ENCODE results near the gene SOWAHA. TPM values are rescaled to one million over a fixed set of nuclear protein-coding genes. Genes with fewer than 3 reads are reported as not detected.

The SOWAHA gene
- total RNA-seq, 1 experiment from 2014 or later, result 3.7 TPM

DNA sequence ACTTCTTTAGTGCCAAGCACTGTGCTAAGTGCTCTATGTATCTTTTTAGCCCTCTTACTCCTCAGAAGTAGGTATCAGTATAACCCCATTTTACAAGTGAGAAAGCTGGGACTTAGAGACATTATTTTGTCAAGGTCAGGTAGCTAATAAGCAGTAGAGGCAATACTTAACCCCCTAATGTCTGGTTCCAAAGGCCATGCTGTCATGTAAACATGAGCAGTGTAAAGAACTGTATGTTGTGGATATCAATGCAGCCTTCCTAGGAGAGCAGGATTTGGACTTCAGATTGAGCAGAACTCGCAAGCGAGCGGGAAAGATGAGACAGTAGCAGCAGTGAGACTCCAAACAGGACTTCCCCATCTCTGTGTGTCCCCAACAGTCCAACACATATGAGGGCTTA lies 21.0 kb downstream of the SOWAHA start:
- no TSS peak for BruUV-seq (replicated peaks)
- Histone ChIP-seq H3K9me3 (no peaks in the 10 kb centered on the region), H3K27me3 (replicated peaks; ENCODE audit: control insufficient read depth, insufficient read depth, low read length) (no peaks in the 10 kb centered on the region), H3K36me3 (ENCODE audit: control insufficient read depth, insufficient read depth, low read length) (no peaks in the 10 kb centered on the region), H3K4me1 (peaks cover 29% of the 10 kb centered on the region), H3K4me3 (ENCODE audit: low read depth, low read length) (no peak overlapping the region)
- peaks cover 13% of the 10 kb centered on the region for H3K36me3 Mint-ChIP-seq (ENCODE audit: insufficient read depth, unreplicated experiment)
- DNase-seq, result no peak
- CTCF ChIA-PET, result no interaction called here
- no peaks in the 10 kb centered on the region for H3K27me3 Mint-ChIP-seq (ENCODE audit: insufficient read depth, unreplicated experiment)
- intact Hi-C loops (cut with micrococcal nuclease; ENCODE audit: unreplicated experiment), result no loop called here
- H3K9me3 Mint-ChIP-seq (ENCODE audit: unreplicated experiment), result no peaks in the 10 kb centered on the region
- peaks cover 17% of the 10 kb centered on the region for H3K4me1 Mint-ChIP-seq (ENCODE audit: low read depth, unreplicated experiment)
- POLR2A ChIA-PET, result no interaction called here
- no peak overlapping the region for H3K27ac Mint-ChIP-seq (ENCODE audit: unreplicated experiment)
- H3K4me3 Mint-ChIP-seq (ENCODE audit: unreplicated experiment), result no peak overlapping the region
- TF ChIP-seq, protein P1, sequence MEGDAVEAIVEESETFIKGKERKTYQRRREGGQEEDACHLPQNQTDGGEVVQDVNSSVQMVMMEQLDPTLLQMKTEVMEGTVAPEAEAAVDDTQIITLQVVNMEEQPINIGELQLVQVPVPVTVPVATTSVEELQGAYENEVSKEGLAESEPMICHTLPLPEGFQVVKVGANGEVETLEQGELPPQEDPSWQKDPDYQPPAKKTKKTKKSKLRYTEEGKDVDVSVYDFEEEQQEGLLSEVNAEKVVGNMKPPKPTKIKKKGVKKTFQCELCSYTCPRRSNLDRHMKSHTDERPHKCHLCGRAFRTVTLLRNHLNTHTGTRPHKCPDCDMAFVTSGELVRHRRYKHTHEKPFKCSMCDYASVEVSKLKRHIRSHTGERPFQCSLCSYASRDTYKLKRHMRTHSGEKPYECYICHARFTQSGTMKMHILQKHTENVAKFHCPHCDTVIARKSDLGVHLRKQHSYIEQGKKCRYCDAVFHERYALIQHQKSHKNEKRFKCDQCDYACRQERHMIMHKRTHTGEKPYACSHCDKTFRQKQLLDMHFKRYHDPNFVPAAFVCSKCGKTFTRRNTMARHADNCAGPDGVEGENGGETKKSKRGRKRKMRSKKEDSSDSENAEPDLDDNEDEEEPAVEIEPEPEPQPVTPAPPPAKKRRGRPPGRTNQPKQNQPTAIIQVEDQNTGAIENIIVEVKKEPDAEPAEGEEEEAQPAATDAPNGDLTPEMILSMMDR (IDR thresholded peaks at IDR 0.05; ENCODE audit: insufficient read depth in 1 of 2, low read depth in 1 of 2, low read length in 1 of 2, severe bottlenecking in 1 of 2, unreplicated experiment in 1 of 2), result no peak

DNA sequence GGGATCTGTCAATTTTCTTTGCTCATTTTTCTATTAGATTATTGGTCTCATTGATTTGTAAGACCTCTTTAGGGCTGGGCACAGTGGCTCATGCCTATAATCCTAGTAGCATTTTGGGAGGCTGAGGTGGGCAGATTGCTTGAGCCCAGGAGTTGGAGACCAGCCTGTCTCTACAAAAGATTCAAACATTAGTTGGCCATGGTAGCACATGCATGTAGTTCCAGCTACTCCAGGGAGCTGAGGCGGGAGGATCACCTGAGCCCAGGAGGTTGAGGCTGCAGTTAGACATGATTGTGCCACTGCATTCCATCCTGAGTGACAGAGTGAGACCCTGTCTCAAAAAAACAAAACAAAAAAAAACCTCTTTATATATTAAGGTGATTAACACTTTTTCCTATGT lies 23.8 kb downstream of the SOWAHA start:
- Mint-ChIP-seq H3K27ac (ENCODE audit: unreplicated experiment) (no peak overlapping the region), H3K36me3 (ENCODE audit: insufficient read depth, unreplicated experiment) (peaks cover 7% of the 10 kb centered on the region), H3K4me1 (ENCODE audit: low read depth, unreplicated experiment) (peaks cover 35% of the 10 kb centered on the region), H3K4me3 (ENCODE audit: unreplicated experiment) (no peak overlapping the region), H3K9me3 (ENCODE audit: unreplicated experiment) (no peaks in the 10 kb centered on the region), H3K27me3 (ENCODE audit: insufficient read depth, unreplicated experiment) (no peaks in the 10 kb centered on the region)
- CTCF ChIA-PET, result no interaction called here
- DNase-seq, result no peak
- BruUV-seq (replicated peaks), result no TSS peak
- intact Hi-C loops (cut with micrococcal nuclease; ENCODE audit: unreplicated experiment), result no loop called here
- Histone ChIP-seq H3K4me3 (ENCODE audit: low read depth, low read length) (no peak overlapping the region), H3K9me3 (no peaks in the 10 kb centered on the region), H3K36me3 (ENCODE audit: control insufficient read depth, insufficient read depth, low read length) (no peaks in the 10 kb centered on the region), H3K27me3 (replicated peaks; ENCODE audit: control insufficient read depth, insufficient read depth, low read length) (no peaks in the 10 kb centered on the region), H3K4me1 (peaks cover 37% of the 10 kb centered on the region)
- TF ChIP-seq, protein P1 (IDR thresholded peaks at IDR 0.05; ENCODE audit: insufficient read depth in 1 of 2, low read depth in 1 of 2, low read length in 1 of 2, severe bottlenecking in 1 of 2, unreplicated experiment in 1 of 2), result no peak
- POLR2A ChIA-PET, result interaction anchor here (0.7 kb wide), 1 partner anchor 280 kb away, joined by 3 read pairs; the partner anchor contains the start of gene RAD50

DNA sequence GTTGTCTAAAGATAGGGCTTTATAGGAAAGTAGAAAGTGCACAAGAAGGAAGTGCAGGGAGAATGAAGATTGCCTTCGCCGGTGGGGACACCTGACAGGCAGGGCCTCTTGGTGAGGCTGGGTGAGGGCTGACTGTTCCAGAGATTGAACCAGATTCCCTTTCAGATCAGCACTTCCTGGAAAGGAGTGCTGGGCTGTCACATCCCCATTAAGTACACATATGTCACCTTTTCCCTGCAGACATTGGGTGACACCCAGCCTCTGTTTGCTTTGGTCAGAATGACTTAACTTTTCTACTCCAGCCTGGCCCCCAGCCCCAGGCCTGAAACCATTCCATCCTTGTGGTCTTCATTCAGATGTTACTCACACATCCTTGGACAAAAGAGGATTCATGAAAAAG lies 24.8 kb downstream of the SOWAHA start:
- BruUV-seq (replicated peaks), result no TSS peak
- Mint-ChIP-seq H3K4me3 (ENCODE audit: unreplicated experiment) (no peak overlapping the region), H3K4me1 (ENCODE audit: low read depth, unreplicated experiment) (peaks cover 35% of the 10 kb centered on the region), H3K9me3 (ENCODE audit: unreplicated experiment) (no peaks in the 10 kb centered on the region), H3K27me3 (ENCODE audit: insufficient read depth, unreplicated experiment) (no peaks in the 10 kb centered on the region), H3K36me3 (ENCODE audit: insufficient read depth, unreplicated experiment) (peaks cover 7% of the 10 kb centered on the region), H3K27ac (ENCODE audit: unreplicated experiment) (peak overlapping the region; percentile 83)
- no peaks in the 10 kb centered on the region for H3K9me3 ChIP-seq
- H3K36me3 ChIP-seq (ENCODE audit: control insufficient read depth, insufficient read depth, low read length), result no peaks in the 10 kb centered on the region
- TF ChIP-seq, protein P1 (IDR thresholded peaks at IDR 0.05; ENCODE audit: insufficient read depth in 1 of 2, low read depth in 1 of 2, low read length in 1 of 2, severe bottlenecking in 1 of 2, unreplicated experiment in 1 of 2), result no peak
- intact Hi-C loops (cut with micrococcal nuclease; ENCODE audit: unreplicated experiment), result loop anchor here (2.0 kb wide), 1 partner anchor 29 kb away; the partner anchor contains the start of genes GDF9 and UQCRQ
- POLR2A ChIA-PET, result interaction anchor here (0.7 to 0.9 kb wide), 2 partner anchors 281 kb away, joined by 3 read pairs; partner anchors contain the start of gene RAD50
- peak in 1 of 2 experiments; percentile 36 for DNase-seq
- no peak overlapping the region for H3K4me3 ChIP-seq (ENCODE audit: low read depth, low read length)
- no peaks in the 10 kb centered on the region for H3K27me3 ChIP-seq (replicated peaks; ENCODE audit: control insufficient read depth, insufficient read depth, low read length)
- peaks cover 37% of the 10 kb centered on the region for H3K4me1 ChIP-seq
- CTCF ChIA-PET, result interaction anchor here (0.9 kb wide), 1 partner anchor 8 kb away, joined by 3 read pairs; the partner anchor contains the start of gene SHROOM1

Measured in Caco-2 (cell line).